Measurements from ENCODE around the gene MAPK14. TPM values are rescaled to one million over a fixed set of nuclear protein-coding genes. Genes with fewer than 3 reads are reported as not detected.

The MAPK14 gene
- total and polyA plus RNA-seq, 2 of the 4 experiments (the other 2 are of a cell fraction), result 28.4 to 74.4 TPM

DNA sequence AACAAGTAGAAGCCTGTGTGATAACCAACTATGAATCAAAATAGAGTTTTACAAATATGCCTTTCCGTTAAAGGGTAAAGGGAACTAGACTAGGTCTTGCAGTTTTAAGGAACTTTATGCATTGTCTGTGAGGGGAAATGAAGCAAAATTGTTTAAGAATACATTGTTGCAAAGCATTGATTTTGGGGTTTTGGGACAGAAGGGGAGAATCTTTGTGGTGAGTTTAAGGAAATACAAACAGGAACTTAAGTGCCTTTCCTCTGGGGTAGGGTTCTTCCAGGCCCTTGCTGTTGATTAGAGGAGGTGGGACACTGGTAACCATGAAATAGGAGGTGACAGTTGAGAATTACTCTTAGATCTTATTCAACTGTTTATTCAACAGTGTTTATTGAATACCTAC lies 4.7 kb downstream of the MAPK14 start:
- Histone ChIP-seq H3K23ac (ENCODE audit: low read depth, low read length) (peak overlapping the region; percentile 2; the same call in 1 of the 2 replicates), H4K20me1 (ENCODE audit: insufficient read depth, low read length) (peaks cover 72% of the 10 kb centered on the region), H3K9me1 (ENCODE audit: insufficient read depth, low read length) (peaks cover 9% of the 10 kb centered on the region), H3K4me2 (ENCODE audit: low read depth, low read length) (peak overlapping the region; percentile 58), H3K4ac (ENCODE audit: low read depth, low read length) (no peak overlapping the region), H2AK9ac (replicated peaks; ENCODE audit: low read depth, low read length, poor library complexity) (no peak overlapping the region), H3K4me1 (ENCODE audit: control insufficient read depth, insufficient read depth, low read length) (peaks cover 10% of the 10 kb centered on the region), H3K9me3 (ENCODE audit: control insufficient read depth, insufficient read depth, low read length) (no peaks in the 10 kb centered on the region), H3K14ac (replicated peaks; ENCODE audit: low read depth, low read length) (no peak overlapping the region), H2AK5ac (ENCODE audit: low read depth, low read length) (no peak overlapping the region), H2AFZ (replicated peaks; ENCODE audit: low read length, poor library complexity) (no peak overlapping the region), H2BK20ac (ENCODE audit: low read depth, low read length) (no peak overlapping the region), H4K5ac (ENCODE audit: low read depth, low read length) (no peak overlapping the region), H3K27me3 (ENCODE audit: control insufficient read depth, insufficient read depth, low read length) (no peaks in the 10 kb centered on the region), H3K79me1 (ENCODE audit: low read depth in 1 of 2, low read length in 2 of 2) (peaks cover 5 to 45% of the 10 kb centered on the region in 2 experiments), H3K4me3 (ENCODE audit: insufficient read depth, low read depth, low read length) (no peak overlapping the region), H3K36me3 (ENCODE audit: control insufficient read depth, insufficient read depth, low read length) (no peaks in the 10 kb centered on the region), H2BK5ac (ENCODE audit: low read depth, low read length, poor library complexity, severe bottlenecking) (no peak overlapping the region), H2BK15ac (ENCODE audit: low read depth, low read length) (no peak overlapping the region), H3K9ac (ENCODE audit: low read depth, low read length) (no peak overlapping the region), H3K56ac (ENCODE audit: extremely low read depth, insufficient read depth, low read length) (no peak overlapping the region), H3K18ac (ENCODE audit: low read depth, low read length) (no peak overlapping the region), H2BK120ac (ENCODE audit: low read depth, low read length) (no peak overlapping the region), H3K27ac (ENCODE audit: insufficient read depth, low read length) (no peak overlapping the region), H4K8ac (ENCODE audit: low read depth in 2 of 2, low read length in 2 of 2) (no peak overlapping the region), H4K91ac (ENCODE audit: insufficient read depth, low read depth, low read length) (no peak overlapping the region)
- DNase-seq, result no peak
- CTCF ChIA-PET, result interaction anchor here (1.3 kb wide), 1 partner anchor 10 kb away, joined by 5 read pairs; no protein-coding TSS in a partner anchor
- intact Hi-C loops (cut with micrococcal nuclease) (no loop called here), dilution Hi-C loops (cut with HindIII; ENCODE audit: low sequenced_read_pairs, unreplicated experiment) (no loop called here), in situ Hi-C loops (cut with MboI; ENCODE audit: low sequenced_read_pairs) (no loop called here)
- BruUV-seq (replicated peaks), result no TSS peak
- ATAC-seq (ENCODE audit: low read depth), result no peak
- no CpG with 5 or more reads among the region's 1 CpG for WGBS, 2 experiments (ENCODE audit: extremely low coverage in 2 of 2, insufficient read length in 1 of 2)
- TF ChIP-seq MXI1 (IDR thresholded peaks at IDR 0.05; ENCODE audit: borderline replicate concordance, low read depth, low read length) (no peak), RAD21 (IDR thresholded peaks at IDR 0.05; ENCODE audit: low read length) (no peak), POLR2A (IDR thresholded peaks at IDR 0.05; ENCODE audit: low read depth, low read length) (no peak), CEBPB (IDR thresholded peaks at IDR 0.05; ENCODE audit: low read depth, low read length) (no peak), MAZ (IDR thresholded peaks at IDR 0.05; ENCODE audit: borderline replicate concordance, low read depth, low read length) (no peak), SMC3 (IDR thresholded peaks at IDR 0.05; ENCODE audit: low read depth, low read length) (no peak), RFX5 (IDR thresholded peaks at IDR 0.05; ENCODE audit: low read depth, low read length) (no peak), RCOR1 (IDR thresholded peaks at IDR 0.05; ENCODE audit: insufficient replicate concordance, low read length) (no peak), USF2 (IDR thresholded peaks at IDR 0.05; ENCODE audit: low read depth, low read length) (no peak), ELK1 (IDR thresholded peaks at IDR 0.05; ENCODE audit: borderline replicate concordance, low read depth, low read length) (no peak), CHD1 (IDR thresholded peaks at IDR 0.05; ENCODE audit: low read depth, low read length) (no peak), FOS (IDR thresholded peaks at IDR 0.05; ENCODE audit: low read depth, low read length) (no peak)
- POLR2A ChIA-PET (ENCODE audit: unreplicated experiment), result no interaction called here
